Stimulated activated CD4-positive, alpha-beta T cell treated with anti-CD3 and anti-CD28 coated beads, TNF-alpha, amount 100 ng/mL, for 1 hour (primary cell): Measurements from ENCODE around the gene PRAMEF17.
"Not testable (repeated sequence)": the region's sequence is repeated elsewhere in the genome, so short reads cannot be mapped to it uniquely, and the experiment has no call there.

Source experiments
- DNase-seq, 3 donors: peaks; one replicate each; pipeline ENCODE4 v3.0.0-alpha.2; 2020; ENCODE audit warnings: low read depth in 3 of 3, low spot score in 1 of 3

Gene PRAMEF17, protein sequence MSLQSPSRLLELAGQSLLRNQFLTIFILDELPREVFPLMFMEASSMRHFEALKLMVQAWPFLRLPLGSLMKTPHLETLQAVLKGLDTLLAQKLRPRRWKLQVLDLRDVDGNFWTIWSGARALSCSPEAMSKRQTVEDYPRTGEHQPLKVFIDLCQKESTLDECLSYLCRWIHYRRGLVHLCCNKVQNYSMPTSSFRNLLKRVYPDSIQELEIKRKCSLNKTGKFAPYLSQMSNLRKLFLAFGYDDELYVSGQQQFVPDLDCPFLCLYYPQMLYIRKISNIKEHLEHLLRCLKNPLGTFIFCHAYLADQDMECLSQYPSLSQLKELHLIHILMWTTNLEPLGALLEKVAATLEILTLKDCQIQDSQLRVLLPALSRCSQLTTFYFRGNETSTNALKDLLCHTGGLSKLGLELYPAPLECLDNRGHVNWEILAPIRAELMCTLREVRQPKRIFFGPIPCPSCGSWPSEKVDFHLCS

GRCh38 chr1:13389332-13389731 lies at the start of gene PRAMEF17:
Gene PRAMEF17 (plus strand): TSS chr1:13389632. CDS start chr1:13389658, 26 bp downstream.
- DNase-seq: not testable (repeated sequence)

DNA sequence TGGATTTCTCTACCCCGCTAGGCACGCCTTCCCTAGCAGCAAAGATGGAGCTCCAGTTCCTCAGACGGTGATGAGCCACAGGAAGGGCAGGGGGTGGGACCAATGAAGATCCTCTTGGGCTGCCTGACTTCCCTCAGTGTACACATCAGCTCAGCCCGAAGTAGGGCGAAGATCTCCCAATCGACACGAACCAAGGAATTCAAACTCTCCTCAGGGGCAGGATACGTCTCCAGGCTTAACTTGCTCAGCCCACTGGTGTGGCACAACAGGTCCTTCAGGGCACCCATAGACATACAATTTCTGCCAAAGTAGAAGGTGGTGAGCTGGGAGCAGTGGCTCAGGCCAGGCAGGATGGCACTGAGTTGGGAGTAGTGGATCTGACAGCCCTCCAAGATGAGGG lies 46.9 kb upstream of the PRAMEF17 start:
- not testable (repeated sequence) for DNase-seq

GRCh38 chr1:13347034-13347433 lies 42.4 kb upstream of the PRAMEF17 start, which contains the start of gene PRAMEF14:
Gene PRAMEF14 (minus strand): TSS chr1:13347134. CDS start chr1:13345314, 1,820 bp downstream.
- DNase-seq: not testable (repeated sequence)

DNA sequence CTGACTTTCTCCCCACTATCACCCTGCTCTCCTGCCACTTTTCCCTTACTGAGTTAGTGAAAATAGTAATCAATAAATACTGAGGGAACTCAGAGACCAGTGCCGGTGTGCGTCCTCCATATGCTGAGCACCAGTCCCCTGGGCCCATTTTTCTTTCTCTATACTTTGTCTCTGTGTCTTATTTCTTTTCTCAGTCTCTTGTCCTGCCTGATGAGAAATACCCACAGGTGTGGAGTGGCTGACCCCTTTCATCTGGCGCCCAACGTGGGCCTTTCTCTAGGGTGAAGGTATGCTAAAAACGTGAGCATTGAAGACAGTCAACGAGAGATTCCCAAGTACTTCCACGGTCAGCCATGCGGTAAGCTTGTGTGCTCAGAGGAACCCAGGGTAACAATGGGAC lies 36.0 kb upstream of the PRAMEF17 start:
- not testable (repeated sequence) for DNase-seq

DNA sequence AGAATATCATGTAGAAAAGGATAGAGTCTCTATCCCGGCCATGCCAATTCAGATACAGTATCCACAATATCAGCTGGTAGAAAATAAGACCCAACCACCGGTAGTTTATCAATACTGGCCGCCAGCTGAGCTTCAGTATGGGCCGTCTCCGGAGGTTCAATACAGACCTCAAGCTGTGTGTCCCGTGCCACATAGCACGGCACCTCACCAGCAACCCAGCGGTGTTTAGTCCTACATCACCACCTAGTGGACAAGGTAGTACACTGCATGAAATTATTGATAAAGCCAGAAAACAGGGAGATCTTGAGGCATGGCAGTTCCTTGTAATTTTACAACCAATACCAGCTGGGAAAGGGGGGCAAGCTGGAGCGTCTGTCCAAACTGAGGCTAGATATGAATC lies 35.0 kb upstream of the PRAMEF17 start:
- DNase-seq: not testable (repeated sequence)

GRCh38 chr1:13356774-13357173 lies 32.7 kb upstream of the PRAMEF17 start:
- not testable (repeated sequence) for DNase-seq

DNA sequence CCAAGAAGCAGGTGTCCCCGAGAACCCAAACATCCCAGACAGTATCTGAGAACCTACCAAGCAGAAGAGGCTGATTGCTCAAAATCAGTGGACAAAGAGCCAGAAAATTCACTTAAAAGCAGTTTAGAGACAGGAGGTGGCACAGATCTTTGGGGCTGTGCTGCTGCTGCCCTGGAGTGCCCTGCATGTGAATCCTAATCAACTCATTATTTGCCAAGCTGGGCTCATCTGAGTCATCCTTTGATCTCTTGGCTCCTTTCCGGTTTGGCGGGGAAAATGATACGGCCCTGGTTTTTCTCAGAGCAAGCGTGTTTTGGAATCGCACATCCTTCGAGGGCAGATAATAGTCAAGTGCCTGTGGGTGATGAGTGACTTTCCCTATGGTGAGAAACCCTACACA lies 27.1 kb upstream of the PRAMEF17 start:
- DNase-seq: not testable (repeated sequence)

DNA sequence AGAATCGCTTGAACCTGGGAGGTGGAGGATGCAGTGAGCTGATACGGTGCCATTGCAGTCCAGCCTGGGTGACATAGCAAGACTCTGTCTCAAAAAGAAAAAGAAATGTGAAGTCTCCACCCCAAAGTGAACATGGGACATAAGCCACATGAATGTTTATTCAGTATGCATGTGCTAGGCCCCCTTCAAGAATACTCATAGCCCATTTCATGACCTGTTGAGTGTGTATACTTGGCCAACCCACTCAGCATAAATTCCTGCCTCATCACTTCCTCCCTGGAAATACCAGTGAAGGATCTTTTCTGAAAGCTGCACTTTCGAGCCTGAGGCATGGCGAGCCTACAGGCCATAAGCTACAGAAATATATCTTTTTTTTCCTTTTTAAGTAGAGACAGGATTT lies 24.5 kb upstream of the PRAMEF17 start:
- DNase-seq: not testable (repeated sequence)

- not testable (repeated sequence) for DNase-seq
Measured at GRCh38 chr1:13366536-13366935, 22.9 kb upstream of the PRAMEF17 start.

DNA sequence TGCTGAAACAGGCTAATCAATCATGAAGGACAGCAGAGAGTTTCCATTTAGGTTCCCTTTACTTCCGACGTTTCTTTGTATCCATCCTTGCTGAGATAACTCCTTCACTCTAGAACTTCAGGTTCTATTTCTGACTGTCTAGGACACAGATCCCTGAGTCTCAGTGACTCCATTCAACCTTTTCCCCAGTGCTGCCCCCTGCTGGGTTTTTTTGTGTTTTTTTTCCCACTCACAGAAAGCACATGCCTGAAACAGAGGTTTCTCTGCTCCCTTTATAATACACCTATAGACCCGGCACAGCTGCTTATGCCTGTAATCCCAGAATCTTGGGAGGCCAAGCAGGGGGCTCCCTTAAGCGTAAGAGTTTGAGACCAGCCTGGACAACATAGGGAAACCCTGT lies 20.9 kb upstream of the PRAMEF17 start:
- DNase-seq: not testable (repeated sequence)

GRCh38 chr1:13378983-13379382 lies 10.4 kb upstream of the PRAMEF17 start:
- not testable (repeated sequence) for DNase-seq

DNA sequence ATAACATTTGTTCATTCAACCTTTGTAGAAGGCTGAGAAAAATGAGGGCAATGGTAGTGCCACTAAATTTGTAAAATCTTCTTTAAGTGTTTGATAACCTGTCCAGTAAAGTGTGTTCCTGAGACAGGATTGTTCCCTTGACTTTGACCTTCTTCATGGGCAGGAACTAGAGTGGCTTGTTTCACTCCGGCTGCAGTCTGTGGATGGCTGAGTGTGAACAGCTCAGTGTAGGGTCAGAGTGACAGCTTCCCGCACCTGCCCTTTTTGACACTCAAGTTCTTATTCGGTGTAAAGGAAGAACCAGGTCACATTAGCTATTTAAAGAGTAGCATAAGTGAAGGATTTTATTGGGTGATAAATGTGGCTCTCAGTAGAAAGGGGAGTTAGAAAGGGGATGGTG lies 9.1 kb upstream of the PRAMEF17 start:
- not testable (repeated sequence) for DNase-seq

GRCh38 chr1:13393004-13393403 lies 3.6 kb downstream of the PRAMEF17 start:
- not testable (repeated sequence) for DNase-seq

DNA sequence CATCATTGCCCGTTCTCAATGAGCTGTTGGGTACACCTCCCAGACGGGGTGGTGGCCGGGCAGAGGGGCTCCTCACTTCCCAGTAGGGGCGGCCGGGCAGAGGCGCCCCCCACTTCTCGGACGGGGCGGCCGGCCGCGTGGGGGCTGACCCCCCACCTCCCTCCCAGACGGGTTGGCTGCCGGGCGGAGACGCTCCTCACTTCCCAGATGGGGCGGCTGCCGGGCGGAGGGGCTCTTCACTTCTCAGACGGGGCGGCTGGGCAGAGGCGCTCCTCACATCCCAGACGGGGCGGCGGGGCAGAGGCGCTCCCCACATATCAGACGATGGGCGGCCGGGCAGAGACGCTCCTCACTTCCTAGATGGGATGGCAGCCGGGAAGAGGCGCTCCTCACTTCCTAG lies 5.3 kb downstream of the PRAMEF17 start:
- not testable (repeated sequence) for DNase-seq

- DNase-seq: not testable (repeated sequence)
Measured at GRCh38 chr1:13395311-13395710, 5.9 kb downstream of the PRAMEF17 start.

DNA sequence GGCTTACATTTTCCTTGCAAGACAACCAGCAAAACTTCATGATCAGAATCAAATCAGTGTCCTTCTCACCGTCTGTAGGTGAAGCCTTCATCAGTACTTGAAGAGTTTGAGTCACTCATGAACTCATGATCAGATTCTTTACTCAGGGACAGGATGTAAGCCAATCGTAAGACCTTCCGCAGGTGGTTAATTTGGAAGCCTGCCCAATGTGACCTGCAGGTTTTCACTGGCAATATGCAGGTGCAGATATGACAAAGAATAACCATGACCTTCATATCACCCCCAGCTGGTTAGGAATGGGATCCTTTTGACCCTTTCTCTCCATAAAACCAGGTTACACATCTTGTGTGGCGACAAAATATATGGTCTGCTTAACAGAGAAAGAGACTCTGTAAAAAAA lies 18.4 kb downstream of the PRAMEF17 start:
- DNase-seq: no peak

DNA sequence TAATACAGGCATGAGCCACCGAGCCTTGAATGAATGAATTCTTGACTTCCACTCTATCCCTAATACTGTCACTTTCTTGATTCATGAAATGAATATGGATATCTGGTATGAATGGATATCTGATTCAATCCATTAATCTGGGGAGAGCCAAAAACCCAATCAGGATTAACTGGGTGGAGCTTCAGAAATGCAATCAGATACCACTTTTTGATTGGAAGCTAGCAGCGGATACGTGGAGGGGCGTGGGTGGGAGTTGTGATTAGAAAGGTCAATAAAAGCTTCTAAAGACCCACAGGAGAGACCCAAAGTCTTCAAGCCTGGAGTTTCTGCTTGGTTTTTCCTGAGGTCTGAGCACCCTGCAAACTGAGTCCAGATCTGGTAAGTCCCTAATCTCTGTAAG lies 20.7 kb downstream of the PRAMEF17 start, which contains the start of gene PRAMEF20:
Gene PRAMEF20, plus strand, starts transcription at position 301 of the 400 bp plus-strand sequence. CDS start 5,905 bp downstream, outside the sequence.
- not testable (repeated sequence) for DNase-seq

DNA sequence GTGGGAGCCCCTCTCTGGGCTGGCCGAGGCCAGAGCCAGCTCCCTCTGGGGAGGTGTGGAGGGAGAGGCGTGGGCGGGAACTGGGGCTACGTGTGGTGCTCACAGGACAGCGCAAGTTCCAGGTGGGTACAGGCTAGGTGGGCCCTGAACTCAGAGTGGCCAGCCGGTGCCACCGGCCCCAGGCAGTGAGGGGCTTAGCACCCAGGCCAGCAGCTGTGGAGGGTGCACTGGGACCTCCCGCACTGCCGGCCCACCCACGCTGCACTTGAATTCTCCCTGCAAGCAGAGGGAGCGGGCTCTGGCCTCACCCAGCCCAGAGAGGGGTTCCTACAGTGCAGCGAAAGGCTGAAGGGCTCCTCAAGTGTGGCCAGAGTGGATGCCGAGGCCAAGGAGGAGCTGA lies 41.1 kb downstream of the PRAMEF17 start:
- DNase-seq: no peak

DNA sequence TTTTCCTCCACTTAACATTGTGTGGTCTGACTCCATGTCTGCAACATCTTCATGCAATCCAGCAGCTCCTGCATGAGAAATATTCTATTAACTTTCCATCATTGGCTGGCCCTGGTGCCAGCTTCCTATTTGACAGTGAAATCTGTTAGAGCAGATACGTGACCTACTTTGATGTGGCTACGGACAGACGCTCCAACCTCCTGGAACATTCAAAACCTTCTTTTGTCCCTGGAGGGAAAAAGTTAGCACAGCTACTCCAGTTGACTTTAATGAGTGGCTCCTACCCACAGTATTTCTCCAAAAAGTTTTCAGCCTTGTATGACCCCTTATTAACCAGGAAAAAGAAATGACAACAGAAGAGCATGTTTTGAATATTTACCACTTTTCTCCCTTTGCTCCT lies 42.8 kb downstream of the PRAMEF17 start:
- DNase-seq: no peak

DNA sequence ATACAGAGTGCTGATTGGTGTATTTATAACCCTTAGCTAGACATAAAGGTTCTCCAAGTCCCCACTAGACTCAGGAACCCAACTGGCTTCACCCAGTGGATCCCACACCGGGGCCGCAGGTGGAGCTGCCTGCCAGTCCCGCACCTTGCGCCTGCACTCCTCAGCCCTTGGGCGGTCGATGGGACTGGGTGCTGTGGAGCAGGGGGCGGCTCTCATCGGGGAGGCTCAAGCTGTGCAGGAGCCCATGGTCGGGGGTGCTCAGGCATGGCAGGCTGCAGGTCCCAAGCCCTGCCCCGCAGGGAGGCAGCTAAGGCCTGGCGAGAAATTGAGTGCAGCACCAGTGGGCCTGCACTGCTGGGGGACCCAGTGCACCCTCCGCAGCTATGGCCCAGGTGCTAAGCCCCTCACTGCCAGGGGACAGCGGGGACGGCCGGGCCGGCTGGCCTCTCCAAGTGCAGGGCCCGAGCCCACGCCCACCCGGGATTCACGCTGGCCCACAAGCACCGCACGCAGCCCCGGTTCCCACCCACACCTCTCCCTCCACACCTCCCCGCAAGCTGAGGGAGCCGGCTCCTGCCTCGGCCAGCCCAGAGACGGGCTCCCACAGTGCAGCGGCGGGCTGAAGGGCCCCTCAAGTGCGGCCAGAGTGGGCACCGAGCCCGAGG lies 44.4 kb downstream of the PRAMEF17 start:
- DNase-seq: not testable (repeated sequence)

DNA sequence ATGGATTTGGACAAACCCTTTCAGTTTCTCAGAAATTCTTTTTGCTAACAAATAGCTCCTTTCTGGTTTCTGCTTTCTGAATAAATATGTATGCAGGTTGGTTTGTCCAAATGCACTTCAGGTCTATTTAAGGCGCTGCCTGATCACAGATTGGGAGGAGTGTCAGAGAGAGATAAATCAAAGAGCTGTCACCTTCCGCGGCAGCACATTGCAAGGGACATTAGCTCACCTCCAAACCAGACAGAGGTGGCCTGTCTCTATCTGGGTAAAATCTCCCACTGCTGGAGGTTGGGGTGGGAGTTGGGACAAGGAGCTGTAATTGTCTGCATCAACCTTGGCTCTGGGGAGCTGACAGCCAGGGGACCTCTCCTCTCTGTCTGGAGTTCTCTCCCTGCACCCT lies 46.0 kb downstream of the PRAMEF17 start:
- no peak for DNase-seq
